GM23248 (cell line): ENCODE data around the gene PSMA7. TPM values are rescaled to one million over a fixed set of nuclear protein-coding genes. Genes with fewer than 3 reads are reported as not detected.
A peak's percentile ranks its signal among the peaks of the same experiment; 100 is the strongest.

Experiments
- DNase-seq: peaks from one replicate; pipeline ENCODE4 v3.0.0-alpha.2; 2015
- H2AFZ ChIP-seq: fragments of 200-600 bp; sonication (generic); 2 replicates; pipeline ENCODE4 v1.6.1; 2016; ENCODE audit warnings: antibody characterized with exemption
- H3F3A ChIP-seq: fragments of 200-600 bp; sonication (generic); 2 replicates; pipeline ENCODE4 v1.6.1; 2016; ENCODE audit warnings: mild to moderate bottlenecking, antibody characterized with exemption, mixed run types; ENCODE audit not compliant: insufficient read depth
- H3K27ac ChIP-seq: fragments of 200-600 bp; sonication (generic); 2 replicates; pipeline ENCODE4 v1.5.1; 2016; ENCODE audit warnings: mild to moderate bottlenecking
- H3K27me3 ChIP-seq: fragments of 200-600 bp; sonication (generic); replicated peaks from 2 replicates; pipeline ENCODE4 v1.6.1; 2016; ENCODE audit warnings: mild to moderate bottlenecking; ENCODE audit not compliant: insufficient read depth
- H3K36me3 ChIP-seq: fragments of 200-600 bp; sonication (generic); 2 replicates; pipeline ENCODE4 v1.6.1; 2016; ENCODE audit warnings: low read depth, mild to moderate bottlenecking
- H3K4me1 ChIP-seq: fragments of 200-600 bp; sonication (generic); 2 replicates; pipeline ENCODE4 v1.6.1; 2016; ENCODE audit warnings: mild to moderate bottlenecking; ENCODE audit not compliant: insufficient read depth
- H3K4me2 ChIP-seq: fragments of 200-600 bp; sonication (generic); one replicate; pipeline ENCODE4 v1.6.1; 2016; ENCODE audit warnings: mild to moderate bottlenecking; ENCODE audit not compliant: unreplicated experiment
- H3K4me3 ChIP-seq: fragments of 200-600 bp; sonication (generic); 2 replicates; pipeline ENCODE4 v1.5.1; 2016; ENCODE audit warnings: mild to moderate bottlenecking
- H3K79me2 ChIP-seq: fragments of 200-600 bp; sonication (generic); 2 replicates; pipeline ENCODE4 v1.6.1; 2016; ENCODE audit warnings: mild to moderate bottlenecking; ENCODE audit not compliant: insufficient read depth
- H3K9ac ChIP-seq: fragments of 200-600 bp; sonication (generic); 2 replicates; pipeline ENCODE4 v1.6.1; 2016; ENCODE audit warnings: mild to moderate bottlenecking
- H3K9me2 ChIP-seq: fragments of 200-600 bp; sonication (generic); 2 replicates; pipeline ENCODE4 v1.6.1; 2016; ENCODE audit warnings: mixed run types, mild to moderate bottlenecking, moderate library complexity; ENCODE audit not compliant: insufficient read depth
- H3K9me3 ChIP-seq: fragments of 200-600 bp; sonication (generic); one replicate; pipeline ENCODE4 v1.6.1; 2017; ENCODE audit warnings: low read depth
- H4K20me1 ChIP-seq: fragments of 200-600 bp; sonication (generic); 2 replicates; pipeline ENCODE4 v1.6.0; 2016; ENCODE audit not compliant: insufficient read depth
- EZH2 ChIP-seq: fragments of 200-600 bp; sonication (generic); IDR thresholded peaks from 2 replicates; pipeline ENCODE4 v1.6.1; 2018; ENCODE audit warnings: antibody characterized with exemption, mild to moderate bottlenecking; ENCODE audit not compliant: insufficient read depth, poor library complexity, severe bottlenecking
- EZH2phosphoT487 ChIP-seq: fragments of 200-600 bp; sonication (generic); IDR thresholded peaks from 2 replicates; pipeline ENCODE4 v1.6.1; 2018; ENCODE audit warnings: antibody characterized with exemption, moderate library complexity, mild to moderate bottlenecking, low read depth; ENCODE audit not compliant: insufficient read depth
- WGBS, 2 experiments: methylation state at CpG; one replicate each; pipeline ENCODE4 v1.1.6; 2015 to 2017; ENCODE audit warnings: low lambda C conversion rate in 2 of 2, low coverage in 1 of 2; ENCODE audit errors: missing lambda C conversion rate in 2 of 2; 5-methylcytosine and 5-hydroxymethylcytosine counted together
- in situ Hi-C: fragments of 300-500 bp; cut with MboI; formaldehyde crosslinking; loops from 2 replicates; pipeline ENCODE4 v1.15.0; 2020
- polyA plus RNA-seq: library from polyadenylated mRNA; unstranded; fragments of >200 nt; fragmentation: Nextera tagmentation; extraction: Ambion mirVana; gene quantifications from 2 replicates; pipeline ENCODE4 v1.2.1, GENCODE V29; 2016
- total RNA-seq: library from RNA; depleted of rRNA; stranded (reverse); fragments of >200 nt; shearing (Covaris generic); gene quantifications from 2 replicates; pipeline ENCODE4 v1.2.3, GENCODE V29; 2014; rRNA removed

PSMA7 gene
- total RNA-seq (268 and 308 TPM in 2 replicates), polyA plus RNA-seq (488 and 493 TPM in 2 replicates)

DNA sequence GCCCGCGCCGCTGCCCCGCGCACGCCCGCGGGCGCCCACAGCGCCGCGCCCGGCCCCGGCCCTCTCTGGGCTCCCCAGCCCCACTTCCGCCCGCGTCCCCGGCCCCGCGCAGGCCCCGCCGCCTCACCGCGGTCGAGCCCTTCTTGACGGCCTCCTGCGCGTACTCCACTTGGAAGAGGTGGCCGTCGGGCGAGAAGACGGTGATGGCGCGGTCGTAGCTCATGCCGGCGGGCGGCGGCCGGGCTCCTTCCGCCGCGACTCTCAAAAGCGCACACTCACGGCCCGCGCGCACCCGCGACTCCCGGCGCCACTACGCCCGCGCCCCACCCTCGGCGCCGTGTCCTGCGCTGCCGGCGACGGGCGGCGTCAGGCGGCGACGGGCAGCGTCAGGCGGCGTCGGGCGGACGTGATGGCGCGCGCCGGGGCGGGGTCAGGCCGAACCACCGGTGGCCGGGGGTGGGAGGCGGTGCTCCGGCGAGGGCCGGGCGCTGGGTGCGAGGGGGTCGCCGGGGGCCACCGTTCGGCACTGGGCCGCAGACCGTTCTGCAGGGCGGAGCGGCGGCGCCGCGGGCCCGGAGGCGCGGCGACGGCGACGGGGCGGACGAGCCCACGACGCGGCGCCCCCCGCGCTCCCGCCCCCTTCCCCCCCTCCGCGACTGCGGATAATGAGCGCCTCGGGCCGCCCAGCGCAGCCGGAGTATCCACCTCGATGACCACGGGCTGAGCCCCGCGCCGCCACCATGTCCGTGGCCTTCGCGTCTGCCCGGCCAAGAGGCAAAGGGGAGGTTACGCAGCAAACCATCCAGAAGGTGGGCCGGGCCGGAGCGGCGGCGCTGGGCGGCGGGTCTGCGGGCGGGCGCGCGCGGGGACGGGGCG is at the start of gene PSMA7, which contains the start of gene SS18L1:
Gene PSMA7 (minus strand): TSS at position 314 of the 876 bp plus-strand sequence. CDS start 91 bp downstream, at position 223.
Gene SS18L1 (plus strand): TSS at position 689 of the 876 bp plus-strand sequence. CDS start 52 bp downstream, at position 741.
- peak within 1 kb of the TSS; percentile 76 for H3K4me3 ChIP-seq

DNA sequence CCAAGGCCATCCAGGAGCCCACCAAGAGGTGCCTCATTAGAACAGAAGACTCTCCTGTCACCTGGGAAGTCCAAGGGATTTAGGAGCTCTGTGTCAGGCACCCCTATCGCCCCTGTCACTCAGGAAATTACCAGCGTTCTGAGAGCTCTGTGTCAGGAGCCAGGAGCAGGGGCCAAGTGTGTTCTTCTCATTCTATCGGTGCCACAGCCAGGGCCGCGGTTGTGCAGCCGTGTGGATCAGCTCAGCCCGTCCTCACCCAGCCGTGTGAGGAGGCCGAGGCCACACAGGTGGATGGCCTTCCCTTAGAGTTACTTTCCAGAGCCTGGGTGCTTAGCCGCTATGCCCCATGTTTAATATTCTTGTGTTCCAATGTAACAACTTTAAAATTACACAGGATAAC is 49.4 kb upstream of the PSMA7 start:
- Histone ChIP-seq H2AFZ (no peak overlapping the region), H3K27ac (no peak overlapping the region), H3K9me3 (no peaks in the 10 kb centered on the region), H3K79me2 (peaks cover 65% of the 10 kb centered on the region), H4K20me1 (no peaks in the 10 kb centered on the region), H3K4me1 (peaks cover 3% of the 10 kb centered on the region), H3K36me3 (peaks cover 15% of the 10 kb centered on the region), H3K27me3 (no peaks in the 10 kb centered on the region), H3K9me2 (no peaks in the 10 kb centered on the region), H3K4me3 (no peak overlapping the region), H3F3A (peaks cover 2% of the 10 kb centered on the region; the same call in 1 of the 2 replicates), H3K4me2 (no peak overlapping the region), H3K9ac (no peak overlapping the region)
- TF ChIP-seq EZH2phosphoT487 (no peak), EZH2 (no peak)
- in situ Hi-C loops = no loop called here
- 90 to 93% methylated on average over 10 of the region's 10 CpGs for WGBS, 2 experiments
- no peak for DNase-seq

More for the DNA sequence above, at the start of gene PSMA7, which contains the start of gene SS18L1:
- H3K9ac ChIP-seq = peak within 1 kb of the TSS; percentile 94
- peaks cover 24% of the 10 kb centered on the region for H3K4me1 ChIP-seq
- H3K79me2 ChIP-seq = peaks cover 88% of the 10 kb centered on the region
- TF ChIP-seq EZH2phosphoT487 (no peak), EZH2 (no peak)
- H3K27me3 ChIP-seq = no peaks in the 10 kb centered on the region
- H3K27ac ChIP-seq = peak within 1 kb of the TSS; percentile 79
- peak within 1 kb of the TSS; percentile 92 for H3K4me2 ChIP-seq
- peak; percentile 97 for DNase-seq
- peak within 1 kb of the TSS; percentile 58 for H2AFZ ChIP-seq
- H4K20me1 ChIP-seq = peaks cover 15% of the 10 kb centered on the region
- in situ Hi-C loops = no loop called here
- H3K9me3 ChIP-seq = no peaks in the 10 kb centered on the region
- peaks cover 31% of the 10 kb centered on the region for H3F3A ChIP-seq
- peaks cover 22% of the 10 kb centered on the region for H3K36me3 ChIP-seq
- H3K9me2 ChIP-seq = no peaks in the 10 kb centered on the region
- WGBS, 2 experiments = 1% methylated on average over 47 to 124 of the region's 148 CpGs

DNA sequence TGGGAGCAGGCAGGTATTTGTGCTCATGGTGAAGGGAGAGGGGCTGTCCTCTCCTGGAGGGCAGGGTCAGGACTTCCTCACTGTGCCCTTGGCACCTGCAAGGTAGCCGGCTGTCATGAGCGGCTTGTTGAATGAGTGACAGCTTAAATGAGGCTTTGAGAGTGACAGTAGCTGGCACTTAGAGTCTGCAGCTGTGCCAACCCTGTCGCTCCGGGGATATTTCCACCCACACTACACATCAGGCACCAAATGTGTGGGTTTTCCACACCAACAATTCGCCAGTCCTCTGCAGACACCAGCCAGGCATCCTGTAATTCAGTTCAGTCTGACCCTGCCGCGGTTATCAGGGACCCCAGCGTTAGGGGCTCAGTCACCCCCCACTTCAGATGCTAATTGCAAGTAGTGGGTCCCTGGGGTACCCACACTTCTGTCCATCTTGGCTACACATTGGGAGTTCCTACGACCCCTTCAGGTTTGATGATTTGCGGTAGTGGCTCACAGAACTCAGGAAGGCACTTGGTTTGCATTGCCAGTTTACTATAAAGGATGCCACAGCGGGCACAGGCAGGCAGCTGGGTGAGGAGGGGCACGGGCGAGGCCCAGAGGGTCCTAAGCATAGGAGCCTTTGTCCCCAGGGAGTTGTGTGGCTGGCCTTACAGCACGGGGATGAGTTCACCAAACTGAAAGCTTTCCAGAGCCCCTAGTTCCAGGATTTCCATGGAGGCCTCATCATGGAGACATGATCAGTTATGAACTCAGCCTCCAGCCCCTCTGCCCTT is 48.8 kb upstream of the PSMA7 start:
- TF ChIP-seq EZH2 = no peak
- Histone ChIP-seq H3K79me2 (peaks cover 72% of the 10 kb centered on the region), H3K9me3 (no peaks in the 10 kb centered on the region), H3K27me3 (no peaks in the 10 kb centered on the region), H3K27ac (no peak overlapping the region), H3K36me3 (peaks cover 9% of the 10 kb centered on the region; the same call in 1 of the 2 replicates), H3K4me2 (no peak overlapping the region), H2AFZ (no peak overlapping the region), H3K4me1 (peaks cover 10% of the 10 kb centered on the region), H3K9me2 (no peaks in the 10 kb centered on the region), H4K20me1 (no peaks in the 10 kb centered on the region), H3F3A (peaks cover 7% of the 10 kb centered on the region; the same call in 1 of the 2 replicates), H3K9ac (no peak overlapping the region), H3K4me3 (no peak overlapping the region)
- 75% methylated on average over 14 of the region's 14 CpGs for WGBS, 2 experiments
- in situ Hi-C loops = no loop called here
- DNase-seq = no peak

DNA sequence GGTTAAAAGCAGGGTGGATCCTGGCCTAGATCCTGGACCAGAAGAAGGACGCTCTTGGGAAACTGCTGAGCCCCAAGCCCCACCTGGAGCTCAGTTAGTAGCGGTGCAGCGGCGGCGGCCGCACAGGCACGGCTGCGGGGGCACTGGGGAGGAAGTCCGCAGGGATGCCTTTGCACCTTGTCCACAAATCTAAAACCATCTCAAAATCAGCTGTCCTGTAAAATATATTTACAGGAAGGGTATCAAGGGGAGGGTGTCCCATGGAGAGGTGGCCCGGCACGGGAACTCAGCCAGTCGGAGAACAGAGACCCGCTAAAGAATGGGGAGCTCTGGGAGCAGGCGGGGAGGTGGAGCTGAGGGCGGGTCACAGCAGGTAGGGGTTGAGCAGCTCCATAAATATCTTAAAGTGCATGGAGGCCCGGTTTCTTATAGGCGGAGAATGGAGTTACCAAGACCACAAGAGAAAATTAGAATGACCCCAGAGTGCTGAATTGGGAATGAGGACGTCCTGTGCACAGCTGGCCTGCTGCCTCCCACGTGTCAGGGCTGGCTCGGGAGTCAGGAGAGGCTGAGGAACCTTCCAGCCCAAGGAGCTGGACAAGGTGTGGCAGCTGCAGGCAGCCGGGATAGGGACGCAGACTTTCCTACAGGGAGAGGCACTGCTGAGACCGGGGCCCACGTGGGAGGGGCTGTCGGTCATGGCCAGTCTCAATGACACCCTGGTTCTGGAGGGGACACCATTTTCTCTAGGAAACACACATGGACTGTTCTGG is 47.6 kb upstream of the PSMA7 start:
- in situ Hi-C loops = no loop called here
- Histone ChIP-seq H3K27me3 (no peaks in the 10 kb centered on the region), H3F3A (peaks cover 7% of the 10 kb centered on the region; the same call in 1 of the 2 replicates), H4K20me1 (no peaks in the 10 kb centered on the region), H3K27ac (no peak overlapping the region), H2AFZ (no peak overlapping the region), H3K36me3 (peaks cover 9% of the 10 kb centered on the region; the same call in 1 of the 2 replicates), H3K4me3 (no peak overlapping the region), H3K79me2 (peaks cover 83% of the 10 kb centered on the region), H3K9me2 (no peaks in the 10 kb centered on the region), H3K9ac (no peak overlapping the region), H3K4me1 (peaks cover 13% of the 10 kb centered on the region), H3K9me3 (no peaks in the 10 kb centered on the region), H3K4me2 (no peak overlapping the region)
- DNase-seq = no peak
- TF ChIP-seq EZH2phosphoT487 = no peak
- TF ChIP-seq EZH2 = no peak
- 93% methylated on average over 25 of the region's 25 CpGs for WGBS, 2 experiments
